H1 (cell line): ENCODE measurements around the gene STAG1. TPM values are rescaled to one million over a fixed set of nuclear protein-coding genes. Genes with fewer than 3 reads are reported as not detected.

Experiments
- CTCF ChIA-PET: fragments of 300-600 bp; sonication (Branson Sonifier 250); formaldehyde crosslinking; loops from one replicate; lab custom pipeline; 2021; ENCODE audit not compliant: partially characterized antibody; lab: Charles Lee
- POLR2A ChIA-PET: fragments of 300-600 bp; sonication (Branson Sonifier 250); formaldehyde crosslinking; loops from one replicate; lab custom pipeline; 2021; ENCODE audit warnings: inconsistent platforms; ENCODE audit not compliant: partially characterized antibody; lab: Charles Lee
- DNase-seq, 2 experiments: peaks; one replicate each; pipeline versions ENCODE4 v3.0.0 to v3.0.0-alpha.2; 2010 to 2022; ENCODE audit warnings: low spot score in 2 of 2, low read depth in 1 of 2, mixed read lengths in 1 of 2
- FAIRE-seq: peaks from 2 replicates; lab custom pipeline; 2011; peaks lifted over from hg19 to GRCh38; lab: Jason Lieb, UNC
- H2AFZ ChIP-seq: 2 replicates; pipeline ENCODE4 v1.8.1; 2012; ENCODE audit warnings: low read length, inconsistent platforms
- H2AK5ac ChIP-seq: 2 replicates; pipeline ENCODE4 v1.6.1; 2013; ENCODE audit warnings: low read depth, low read length
- H2BK120ac ChIP-seq: replicated peaks from 2 replicates; pipeline ENCODE3; 2013; ENCODE audit warnings: low read depth, low read length, inconsistent platforms
- H2BK12ac ChIP-seq: 2 replicates; pipeline ENCODE4 v1.6.1; 2013; ENCODE audit warnings: low read depth, low read length
- H2BK15ac ChIP-seq: 2 replicates; pipeline ENCODE4 v1.6.1; 2013; ENCODE audit warnings: low read length
- H2BK20ac ChIP-seq: 2 replicates; pipeline ENCODE4 v1.6.1; 2013; ENCODE audit warnings: low read length
- H2BK5ac ChIP-seq: 2 replicates; pipeline ENCODE4 v1.6.1; 2013; ENCODE audit warnings: low read depth, low read length
- H3K14ac ChIP-seq: 2 replicates; pipeline ENCODE4 v1.6.1; 2013; ENCODE audit warnings: inconsistent platforms; ENCODE audit not compliant: insufficient read length
- H3K18ac ChIP-seq: 2 replicates; pipeline ENCODE4 v1.6.1; 2013; ENCODE audit warnings: low read length; ENCODE audit errors: extremely low read depth
- H3K23ac ChIP-seq: 2 replicates; pipeline ENCODE4 v1.6.1; 2013; ENCODE audit warnings: inconsistent platforms; ENCODE audit not compliant: insufficient read length
- H3K23me2 ChIP-seq: 2 replicates; pipeline ENCODE4 v1.6.1; 2013; ENCODE audit warnings: low read depth, low read length
- H3K27ac ChIP-seq: 2 replicates; pipeline ENCODE4 v1.6.1; 2011; ENCODE audit warnings: low read depth, low read length, inconsistent platforms
- H3K27me3 ChIP-seq, 4 experiments: replicated peaks in 1 of 4; 1 replicate in 1 of 4; 2 replicates in 3 of 4; pipeline versions ENCODE4 v1.6.1 to v1.8.1; 2011 to 2013; ENCODE audit warnings: low read length in 3 of 4, mild to moderate bottlenecking in 3 of 4, inconsistent platforms in 2 of 4, mixed read lengths in 2 of 4, moderate library complexity in 1 of 4; ENCODE audit not compliant: control insufficient read depth in 3 of 4, insufficient read depth in 3 of 4; ENCODE audit errors: extremely low read depth in 1 of 4
- H3K36me3 ChIP-seq, 4 experiments: 2 replicates each; pipeline versions ENCODE4 v1.6.1 to v1.8.1; 2011 to 2013; ENCODE audit warnings: mild to moderate bottlenecking in 4 of 4, low read length in 3 of 4, moderate library complexity in 2 of 4, control low read depth in 1 of 4, inconsistent platforms in 1 of 4; ENCODE audit not compliant: insufficient read depth in 4 of 4, control insufficient read depth in 2 of 4
- H3K4ac ChIP-seq: replicated peaks from 2 replicates; pipeline ENCODE3; 2013; ENCODE audit warnings: low read length, low read depth, mixed read lengths, inconsistent platforms; ENCODE audit not compliant: insufficient read length
- H3K4me1 ChIP-seq, 4 experiments: replicated peaks in 1 of 4; 1 replicate in 1 of 4; 2 replicates in 3 of 4; pipeline versions ENCODE4 v1.6.1 to v1.8.1; 2011 to 2013; ENCODE audit warnings: low read length in 3 of 4, inconsistent platforms in 2 of 4, mixed read lengths in 1 of 4; ENCODE audit not compliant: insufficient read depth in 4 of 4, control insufficient read depth in 3 of 4
- H3K4me2 ChIP-seq, 2 experiments: 2 replicates each; pipeline versions ENCODE4 v1.6.1 to v1.8.1; 2011 to 2013; ENCODE audit warnings: low read depth in 2 of 2, low read length in 2 of 2, control low read depth in 1 of 2, inconsistent platforms in 1 of 2, mild to moderate bottlenecking in 1 of 2; ENCODE audit not compliant: insufficient read depth in 1 of 2
- H3K4me3 ChIP-seq, 4 experiments: fragments of 200-600, 300-600 bp in 1 of 4; sonication (generic), shearing (Covaris generic), sonication (Bioruptor Twin) in 1 of 4; 2 replicates each; pipeline versions ENCODE4 v1.5.1 to v1.8.1; 2011 to 2016; ENCODE audit warnings: low read length in 4 of 4, low read depth in 3 of 4, control low read depth in 2 of 4, inconsistent platforms in 2 of 4, mild to moderate bottlenecking in 2 of 4, mixed read lengths in 1 of 4, moderate library complexity in 1 of 4; ENCODE audit not compliant: insufficient read depth in 2 of 4; ENCODE audit errors: extremely low read depth in 1 of 4
- H3K56ac ChIP-seq: replicated peaks from 2 replicates; pipeline ENCODE3; 2013; ENCODE audit warnings: low read depth, mild to moderate bottlenecking, mixed read lengths, low read length, inconsistent platforms; ENCODE audit not compliant: insufficient read length
- H3K79me1 ChIP-seq: 2 replicates; pipeline ENCODE4 v1.6.1; 2013; ENCODE audit warnings: low read depth, low read length, control low read depth
- H3K79me2 ChIP-seq, 2 experiments: 2 replicates each; pipeline versions ENCODE4 v1.6.1 to v1.8.1; 2012 to 2013; ENCODE audit warnings: low read length in 2 of 2, mild to moderate bottlenecking in 2 of 2, inconsistent platforms in 1 of 2; ENCODE audit not compliant: insufficient read depth in 2 of 2, control insufficient read depth in 1 of 2
- H3K9ac ChIP-seq, 4 experiments: replicated peaks in 1 of 4; 1 replicate in 1 of 4; 2 replicates in 3 of 4; pipeline versions ENCODE4 v1.6.1 to v1.8.1; 2011 to 2013; ENCODE audit warnings: low read depth in 3 of 4, low read length in 3 of 4, control low read depth in 2 of 4, mild to moderate bottlenecking in 2 of 4, moderate library complexity in 2 of 4, inconsistent platforms in 1 of 4; ENCODE audit errors: extremely low read depth in 1 of 4
- H3K9me3 ChIP-seq, 2 experiments: 2 replicates each; pipeline versions ENCODE4 v1.6.1 to v1.8.1; 2012 to 2013; ENCODE audit warnings: mild to moderate bottlenecking in 2 of 2, moderate library complexity in 2 of 2, control low read depth in 1 of 2, inconsistent platforms in 1 of 2, low read depth in 1 of 2, low read length in 1 of 2, mixed read lengths in 1 of 2; ENCODE audit not compliant: insufficient read depth in 2 of 2
- H4K20me1 ChIP-seq, 2 experiments: replicated peaks in 1 of 2; 2 replicates each; pipeline versions ENCODE3 to v1.8.1; 2011 to 2013; ENCODE audit warnings: inconsistent platforms in 2 of 2, low read length in 2 of 2, mild to moderate bottlenecking in 1 of 2; ENCODE audit not compliant: insufficient read depth in 2 of 2, control insufficient read depth in 1 of 2
- H4K5ac ChIP-seq: 2 replicates; pipeline ENCODE4 v1.6.1; 2013; ENCODE audit warnings: low read length, low read depth, mixed read lengths, inconsistent platforms; ENCODE audit not compliant: insufficient read length
- H4K8ac ChIP-seq: 2 replicates; pipeline ENCODE4 v1.8.0; 2013; ENCODE audit warnings: mild to moderate bottlenecking, moderate library complexity, low read length, inconsistent platforms; ENCODE audit not compliant: insufficient read depth; ENCODE audit errors: extremely low read depth
- H4K91ac ChIP-seq: replicated peaks from 2 replicates; pipeline ENCODE3; 2013; ENCODE audit warnings: low read length, mixed read lengths, inconsistent platforms; ENCODE audit not compliant: insufficient read length
- BCL11A ChIP-seq, 2 experiments: IDR thresholded peaks; one replicate each; pipeline ENCODE4 v1.6.1; 2011; ENCODE audit warnings: low read depth in 2 of 2, low read length in 2 of 2, mild to moderate bottlenecking in 2 of 2
- CTCF ChIP-seq, 3 experiments: IDR thresholded peaks; 1 replicate in 2 of 3; 2 replicates in 1 of 3; pipeline versions ENCODE4 v1.5.1 to v1.6.1; 2011; ENCODE audit warnings: low read length in 3 of 3, mild to moderate bottlenecking in 3 of 3, inconsistent platforms in 2 of 3, low read depth in 1 of 3, moderate library complexity in 1 of 3; ENCODE audit not compliant: insufficient read depth in 1 of 3; ENCODE audit errors: control extremely low read depth in 1 of 3
- JUN ChIP-seq: IDR thresholded peaks from 2 replicates; pipeline ENCODE4 v1.6.1; 2011; ENCODE audit warnings: low read depth, mild to moderate bottlenecking, improper control_type of control experiment, low read length
- NANOG ChIP-seq: IDR thresholded peaks from 2 replicates; pipeline ENCODE4 v1.6.1; 2011; ENCODE audit warnings: low read length, low read depth, mild to moderate bottlenecking, inconsistent platforms; ENCODE audit not compliant: insufficient read depth, poor library complexity, severe bottlenecking
- NRF1 ChIP-seq: IDR thresholded peaks from 2 replicates; pipeline ENCODE4 v1.6.1; 2011; ENCODE audit warnings: mild to moderate bottlenecking, low read depth, low read length, improper control_type of control experiment
- SIN3A ChIP-seq, 2 experiments: IDR thresholded peaks in 1 of 2; conservative IDR thresholded peaks in 1 of 2; 2 replicates each; pipeline ENCODE4 v1.6.1; 2011 to 2012; ENCODE audit warnings: low read length in 2 of 2, improper control_type of control experiment in 1 of 2, low read depth in 1 of 2, mild to moderate bottlenecking in 1 of 2
- SIX5 ChIP-seq: IDR thresholded peaks from 2 replicates; pipeline ENCODE4 v1.6.1; 2011; ENCODE audit warnings: mild to moderate bottlenecking, low read depth, low read length
- polyA plus RNA-seq, 7 experiments: library from polyadenylated mRNA; depleted of rRNA in 3 of 7; stranded (reverse) in 5 of 7; unstranded in 2 of 7; fragments of >200 nt in 5 of 7; fragments of 200-250 nt in 2 of 7; gene quantifications; 1 replicate in 5 of 7; 2 replicates in 1 of 7; 4 replicates in 1 of 7; pipeline versions ENCODE4 v1.2.1 to v1.2.3, GENCODE V29; 2011 to 2013; ENCODE audit warnings: missing spikeins in 2 of 7, mixed read lengths in 2 of 7
- total RNA-seq: library from RNA; stranded (reverse); fragmentation: NEBNext Ultra II Directional; extraction: Animal tissue kit (Norgen Biotek cat#: 25700); gene quantifications from 2 replicates; pipeline ENCODE4 v1.2.1, GENCODE V29; 2021

Gene STAG1
- total and polyA plus RNA-seq, 2 of the 8 experiments (the other 6 are each of a cell fraction or from before 2014, with no cell fraction given) = 4.6 to 23.4 TPM

- Histone ChIP-seq H3K79me2 (no peaks in the 10 kb centered on the region), H3K27me3 (no peaks in the 10 kb centered on the region), H3K56ac (no peak overlapping the region), H3K9ac (no peak overlapping the region), H2BK12ac (no peak overlapping the region), H2BK5ac (no peak overlapping the region), H2BK120ac (no peak overlapping the region), H4K5ac (no peak overlapping the region), H3K23ac (no peak overlapping the region), H3K4ac (no peak overlapping the region), H3K9me3 (peaks cover 1 to 4% of the 10 kb centered on the region in 2 experiments; a peak in 1 of 4 replicates), H3K4me3 (no peak overlapping the region), H3K4me1 (no peaks in the 10 kb centered on the region), H2AFZ (no peak overlapping the region), H3K36me3 (no peaks in the 10 kb centered on the region; a peak in 1 of 8 replicates), H3K18ac (no peak overlapping the region), H4K91ac (no peak overlapping the region), H2BK15ac (no peak overlapping the region), H3K4me2 (no peak overlapping the region), H4K8ac (no peak overlapping the region), H3K79me1 (no peaks in the 10 kb centered on the region), H3K14ac (no peak overlapping the region), H4K20me1 (no peaks in the 10 kb centered on the region), H2AK5ac (no peak overlapping the region), H2BK20ac (no peak overlapping the region), H3K23me2 (no peaks in the 10 kb centered on the region), H3K27ac (no peak overlapping the region)
- DNase-seq (no peak), FAIRE-seq (no peak)
- CTCF ChIA-PET = no interaction called here
- POLR2A ChIA-PET = no interaction called here
- TF ChIP-seq SIN3A (conservative IDR thresholded peaks at IDR 0.05 in 1 of 2, IDR thresholded peaks at IDR 0.05 in 1 of 2; ENCODE audit: low read depth in 1 of 2, low read length in 2 of 2) (no peak), BCL11A (IDR thresholded peaks at IDR 0.05; ENCODE audit: low read depth in 2 of 2, low read length in 2 of 2) (no peak), NRF1 (no peak), CTCF (IDR thresholded peaks at IDR 0.05; ENCODE audit: control extremely low read depth in 1 of 3, insufficient read depth in 1 of 3, low read depth in 1 of 3, low read length in 3 of 3) (no peak), SIX5 (no peak), NANOG (no peak), JUN (no peak)
Observed at GRCh38 chr3:136463170-136463569, 289.0 kb downstream of the STAG1 start.
